GM19023 (cell line): ENCODE measurements around the gene TICAM2.
A peak's percentile ranks its signal among the peaks of the same experiment; 100 is the strongest.

ENCODE experiments used
- ATAC-seq: cut with Tn5 transposase; IDR thresholded peaks from one replicate; pipeline ENCODE4 v1.9.1; 2021; ENCODE audit warnings: mild to moderate bottlenecking, moderate library complexity; ENCODE audit not compliant: unreplicated experiment

The TICAM2 gene

GRCh38 chr5:115573133-115573532, 29.1 kb downstream of the TICAM2 start:
- ATAC-seq, result no peak

GRCh38 chr5:115571441-115571878, 30.8 kb downstream of the TICAM2 start:
- ATAC-seq, result no peak

- ATAC-seq, result no peak
Measured at GRCh38 chr5:115568668-115569067, 33.6 kb downstream of the TICAM2 start.

- no peak for ATAC-seq
Measured at GRCh38 chr5:115565233-115565632, 37.0 kb downstream of the TICAM2 start.

- no peak for ATAC-seq
Measured at GRCh38 chr5:115561176-115561575, 41.1 kb downstream of the TICAM2 start.

- no peak for ATAC-seq
Measured at GRCh38 chr5:115559524-115559923, 42.8 kb downstream of the TICAM2 start.

GRCh38 chr5:115558388-115558956, 43.8 kb downstream of the TICAM2 start:
- no peak for ATAC-seq

GRCh38 chr5:115557667-115558387, 44.5 kb downstream of the TICAM2 start:
- ATAC-seq, result no peak

GRCh38 chr5:115556276-115556675, 46.0 kb downstream of the TICAM2 start:
- no peak for ATAC-seq

GRCh38 chr5:115555084-115555633, 47.1 kb downstream of the TICAM2 start:
- no peak for ATAC-seq

- ATAC-seq, result no peak
Measured at GRCh38 chr5:115553082-115553481, 49.2 kb downstream of the TICAM2 start.

GRCh38 chr5:115551415-115551814, 50.9 kb downstream of the TICAM2 start:
- no peak for ATAC-seq

- no peak for ATAC-seq
Measured at GRCh38 chr5:115549154-115549553, 53.1 kb downstream of the TICAM2 start.

GRCh38 chr5:115548683-115549082, 53.6 kb downstream of the TICAM2 start:
- no peak for ATAC-seq

GRCh38 chr5:115545351-115545882, 56.9 kb downstream of the TICAM2 start:
- no peak for ATAC-seq

GRCh38 chr5:115544436-115545350, 57.6 kb downstream of the TICAM2 start, which contains the start of gene FEM1C:
Gene FEM1C (minus strand): TSS chr5:115544775. CDS start chr5:115543493, 1,282 bp downstream.
- peak; percentile 98 for ATAC-seq

- ATAC-seq, result no peak
Measured at GRCh38 chr5:115544043-115544435, 58.2 kb downstream of the TICAM2 start.

GRCh38 chr5:115543365-115544042, 58.8 kb downstream of the TICAM2 start:
- peak; percentile 28 for ATAC-seq

- ATAC-seq, result no peak
Measured at GRCh38 chr5:115542651-115543364, 59.5 kb downstream of the TICAM2 start.

GRCh38 chr5:115542086-115542485, 60.2 kb downstream of the TICAM2 start:
- ATAC-seq, result no peak
